Globus pallidus (tissue), 1 donor: ENCODE data around the gene PLEKHG4B.

Experiments
- DNase-seq: peaks from one replicate; pipeline ENCODE4 v3.0.0-alpha.2; 2015; ENCODE audit warnings: low spot score

Gene PLEKHG4B

GRCh38 chr5:74503-75109 lies 17.4 kb upstream of the PLEKHG4B start:
- DNase-seq: no peak

- no peak for DNase-seq
Observed at GRCh38 chr5:75331-76320, 16.3 kb upstream of the PLEKHG4B start.

GRCh38 chr5:76358-77169 lies 15.4 kb upstream of the PLEKHG4B start:
- DNase-seq: no peak

GRCh38 chr5:77170-77501 lies 14.8 kb upstream of the PLEKHG4B start:
- DNase-seq: no peak

GRCh38 chr5:77546-77945 lies 14.4 kb upstream of the PLEKHG4B start:
- no peak for DNase-seq

- no peak for DNase-seq
Observed at GRCh38 chr5:77957-78804, 13.8 kb upstream of the PLEKHG4B start.

GRCh38 chr5:78805-79149 lies 13.2 kb upstream of the PLEKHG4B start:
- DNase-seq: no peak

GRCh38 chr5:79263-79662 lies 12.7 kb upstream of the PLEKHG4B start:
- DNase-seq: no peak

- DNase-seq: no peak
Observed at GRCh38 chr5:79821-80220, 12.1 kb upstream of the PLEKHG4B start.

- DNase-seq: no peak
Observed at GRCh38 chr5:81391-82021, 10.5 kb upstream of the PLEKHG4B start.

- no peak for DNase-seq
Observed at GRCh38 chr5:82097-82496, 9.9 kb upstream of the PLEKHG4B start.

- DNase-seq: no peak
Observed at GRCh38 chr5:82570-82969, 9.4 kb upstream of the PLEKHG4B start.

- DNase-seq: no peak
Observed at GRCh38 chr5:83029-83428, 8.9 kb upstream of the PLEKHG4B start.

GRCh38 chr5:85334-85995 lies 6.5 kb upstream of the PLEKHG4B start:
- no peak for DNase-seq

GRCh38 chr5:89337-90286 lies 2.4 kb upstream of the PLEKHG4B start:
- no peak for DNase-seq

- no peak for DNase-seq
Observed at GRCh38 chr5:90590-91547, 1.1 kb upstream of the PLEKHG4B start.

- no peak for DNase-seq
Observed at GRCh38 chr5:92401-93220, 643 bp downstream of the PLEKHG4B start.
